Inferior parietal cortex (tissue), 1 donor: ENCODE data around the gene PARD3.
"Not testable (repeated sequence)": the region's sequence is repeated elsewhere in the genome, so short reads cannot be mapped to it uniquely, and the experiment has no call there.

Experiments
- DNase-seq: peaks from one replicate; pipeline ENCODE4 v3.0.0-alpha.2; 2016; ENCODE audit errors: extremely low spot score

The PARD3 gene

DNA sequence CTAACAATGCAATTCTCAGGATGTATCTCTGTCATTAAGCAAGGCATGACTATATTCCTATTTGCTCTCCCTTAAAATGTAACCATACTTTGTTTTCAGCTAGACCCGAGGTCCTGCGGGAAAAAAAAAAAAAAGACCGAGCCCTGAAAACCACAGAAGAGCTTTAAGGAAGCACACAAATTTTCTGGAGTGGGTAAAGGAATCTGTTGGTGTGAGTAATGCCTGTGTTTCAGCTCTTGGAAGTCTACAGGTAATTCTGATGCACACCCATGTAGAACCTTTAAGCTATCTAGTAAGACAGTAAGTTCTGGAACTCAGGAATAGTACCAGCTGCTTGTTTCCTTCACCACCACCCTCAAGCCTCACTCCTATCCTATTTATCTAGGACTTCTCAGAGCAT, 351.1 kb downstream of the PARD3 start:
- no peak for DNase-seq

- no peak for DNase-seq
These were observed 352.1 kb downstream of the PARD3 start for GRCh38 chr10:34462993-34463392.

DNA sequence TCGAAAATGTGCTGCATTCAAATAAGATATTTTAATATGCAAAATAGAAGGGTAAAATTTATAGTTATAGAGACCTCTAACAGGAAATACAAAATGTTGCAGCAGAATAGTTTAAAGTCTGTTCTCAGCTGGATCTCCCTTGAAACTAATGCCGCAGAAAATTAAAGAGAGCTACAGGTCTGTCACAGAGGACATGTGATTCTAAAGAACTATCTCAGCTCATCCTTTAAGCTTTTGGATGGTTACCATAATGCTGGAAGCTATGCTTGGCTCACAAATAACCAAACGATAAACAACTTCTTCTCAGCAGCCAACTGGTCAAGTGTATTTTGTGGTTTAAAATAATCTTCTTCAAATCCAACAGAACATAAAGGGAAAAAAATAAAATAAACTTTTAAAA, 353.0 kb downstream of the PARD3 start:
- DNase-seq, result no peak

GRCh38 chr10:34454590-34455261, 360.4 kb downstream of the PARD3 start:
- no peak for DNase-seq

- DNase-seq, result no peak
These were observed 365.3 kb downstream of the PARD3 start for GRCh38 chr10:34449836-34450235.

GRCh38 chr10:34446049-34446448, 369.0 kb downstream of the PARD3 start:
- DNase-seq, result no peak

- no peak for DNase-seq
These were observed 370.6 kb downstream of the PARD3 start for GRCh38 chr10:34444223-34445183.

DNA sequence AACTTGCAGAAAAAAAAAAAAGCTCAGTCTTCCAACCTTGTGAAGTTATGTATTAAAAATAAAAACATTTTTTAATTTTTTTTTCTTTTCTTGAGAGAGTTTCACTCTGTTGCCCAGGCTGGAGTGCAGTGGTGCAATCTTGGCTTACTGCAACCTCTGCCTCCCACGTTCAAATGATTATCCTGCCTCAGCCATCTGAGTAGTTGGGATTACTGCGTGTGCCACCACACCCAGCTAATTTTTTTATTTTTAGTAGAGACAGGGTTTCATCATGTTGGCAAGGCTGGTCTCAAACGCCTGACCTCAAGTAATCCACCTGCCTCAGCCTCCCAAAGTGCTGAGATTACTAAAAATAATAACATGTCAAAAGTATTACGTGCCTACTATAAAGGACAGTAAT, 375.7 kb downstream of the PARD3 start:
- DNase-seq, result not testable (repeated sequence)

GRCh38 chr10:34438741-34439140, 376.4 kb downstream of the PARD3 start:
- no peak for DNase-seq

- no peak for DNase-seq
These were observed 377.2 kb downstream of the PARD3 start for GRCh38 chr10:34437906-34438305.

GRCh38 chr10:34434119-34434594, 380.9 kb downstream of the PARD3 start:
- no peak for DNase-seq

DNA sequence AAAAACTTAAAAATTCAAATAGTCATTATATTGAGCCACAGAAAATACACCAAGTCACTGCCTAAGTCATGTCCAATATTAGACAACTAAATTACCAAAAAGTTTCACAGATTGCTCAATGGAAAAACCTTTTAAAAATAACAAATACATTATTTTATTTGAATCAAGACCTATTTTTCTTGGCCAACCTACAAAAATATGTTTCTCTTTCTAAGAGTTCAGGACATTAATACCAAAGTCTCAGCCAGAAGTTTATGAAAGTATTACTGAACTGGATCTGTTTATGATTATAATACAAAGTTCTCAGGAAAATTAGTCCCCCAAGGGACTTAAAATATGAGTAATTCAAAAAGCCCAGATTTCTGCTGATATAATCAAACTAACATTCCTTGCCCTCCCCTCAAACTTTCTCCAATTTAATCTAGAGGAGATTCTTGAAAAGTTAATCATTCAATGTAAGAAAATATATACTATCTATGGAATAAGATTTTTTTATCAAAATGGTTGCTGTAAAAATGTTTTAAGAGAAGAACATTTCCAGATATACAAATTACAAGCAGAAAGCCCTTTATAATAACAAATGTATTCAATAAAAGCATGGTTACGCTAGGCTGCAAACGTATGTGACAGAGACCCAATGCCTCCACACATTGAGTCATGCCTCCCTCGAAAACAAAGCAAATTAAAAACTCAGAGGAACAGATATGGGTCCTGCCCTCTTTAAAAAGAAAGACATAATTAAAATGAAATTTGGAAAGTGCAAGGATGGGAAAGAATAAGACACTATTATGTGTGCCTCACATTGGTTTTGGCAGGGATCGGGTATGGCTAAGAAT, 381.6 kb downstream of the PARD3 start:
- no peak for DNase-seq

- DNase-seq, result no peak
These were observed 382.5 kb downstream of the PARD3 start for GRCh38 chr10:34432589-34432988.

DNA sequence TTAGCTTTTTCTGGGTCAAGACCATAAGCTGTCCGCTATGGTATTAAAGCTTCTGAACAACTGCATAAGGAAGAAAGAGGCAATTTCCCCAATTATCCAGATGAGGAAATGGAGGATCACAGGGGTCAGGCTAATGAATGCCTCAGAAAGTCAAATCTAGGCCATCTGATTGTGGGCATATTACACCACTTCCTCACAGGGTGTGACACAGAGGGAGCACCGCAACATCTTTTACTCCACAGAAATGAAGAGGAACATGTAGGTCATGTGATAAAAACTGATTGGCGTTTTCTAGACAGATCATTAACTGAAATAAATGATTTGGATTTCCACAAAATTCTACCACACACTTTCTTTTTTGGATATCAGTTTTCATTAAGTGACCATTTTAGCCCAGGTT, 384.4 kb downstream of the PARD3 start:
- DNase-seq, result no peak

- DNase-seq, result no peak
These were observed 386.6 kb downstream of the PARD3 start for GRCh38 chr10:34428501-34428900.

- DNase-seq, result no peak
These were observed 387.2 kb downstream of the PARD3 start for GRCh38 chr10:34427911-34428216.

DNA sequence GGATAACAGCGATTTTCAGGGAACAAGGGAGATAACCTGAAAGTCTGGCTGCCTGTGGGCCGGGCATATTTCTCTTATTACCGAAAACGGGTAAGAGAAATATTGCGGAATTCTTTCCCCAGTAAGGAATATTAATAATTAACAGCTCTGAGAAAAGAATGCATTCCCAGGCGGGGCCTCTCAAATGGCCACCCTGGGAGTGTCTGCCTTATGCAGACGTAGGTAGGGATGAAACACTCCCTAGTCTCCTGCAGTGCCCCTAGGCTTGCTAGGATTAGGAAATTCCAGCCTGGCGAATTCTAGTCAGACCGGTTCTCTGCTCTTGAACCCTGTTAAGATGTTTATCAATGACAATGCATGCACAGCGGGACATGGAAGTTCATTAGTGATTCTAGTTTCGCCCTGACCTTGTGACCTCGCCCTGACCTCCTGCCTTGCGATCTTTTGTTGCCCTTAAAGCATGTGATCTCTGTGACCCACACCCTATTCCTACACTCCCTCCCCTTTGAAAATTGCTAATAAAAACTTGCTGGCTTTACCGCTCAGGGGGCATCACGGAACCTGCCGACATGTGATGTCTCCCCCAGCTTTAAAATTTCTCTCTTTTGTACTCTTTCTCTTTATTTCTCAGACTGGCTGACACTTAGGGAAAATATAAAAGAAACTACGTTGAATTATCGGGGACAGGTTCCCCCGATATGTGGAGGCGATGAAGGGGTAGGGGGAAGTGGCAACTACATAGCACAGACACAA, 387.8 kb downstream of the PARD3 start:
- DNase-seq, result not testable (repeated sequence)

DNA sequence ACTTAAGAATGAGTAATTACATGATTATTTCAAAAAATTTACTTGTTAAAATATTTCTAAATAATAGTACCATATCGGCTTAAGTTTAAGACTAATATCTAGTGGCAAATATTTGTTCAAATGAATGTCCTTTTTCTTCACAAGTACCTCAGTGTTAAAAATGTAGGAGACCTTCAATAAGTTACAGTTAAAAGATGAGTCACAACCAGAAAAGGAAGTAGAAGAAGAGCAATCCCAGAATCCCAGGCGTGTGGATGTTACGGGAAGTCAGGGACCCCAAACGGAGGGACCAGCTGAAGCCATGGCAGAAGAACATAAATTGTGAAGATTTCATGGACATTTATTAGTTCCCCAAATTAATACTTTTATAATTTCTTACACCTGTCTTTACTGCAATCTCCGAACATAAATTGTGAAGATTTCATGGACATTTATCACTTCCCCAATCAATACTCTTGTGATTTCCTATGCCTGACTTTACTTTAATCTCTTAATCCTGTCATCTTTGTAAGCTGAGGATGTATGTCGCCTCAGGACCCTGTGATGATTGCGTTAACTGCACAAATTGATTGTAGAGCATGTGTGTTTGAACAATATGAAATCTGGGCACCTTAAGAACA, 388.4 kb downstream of the PARD3 start:
- not testable (repeated sequence) for DNase-seq

DNA sequence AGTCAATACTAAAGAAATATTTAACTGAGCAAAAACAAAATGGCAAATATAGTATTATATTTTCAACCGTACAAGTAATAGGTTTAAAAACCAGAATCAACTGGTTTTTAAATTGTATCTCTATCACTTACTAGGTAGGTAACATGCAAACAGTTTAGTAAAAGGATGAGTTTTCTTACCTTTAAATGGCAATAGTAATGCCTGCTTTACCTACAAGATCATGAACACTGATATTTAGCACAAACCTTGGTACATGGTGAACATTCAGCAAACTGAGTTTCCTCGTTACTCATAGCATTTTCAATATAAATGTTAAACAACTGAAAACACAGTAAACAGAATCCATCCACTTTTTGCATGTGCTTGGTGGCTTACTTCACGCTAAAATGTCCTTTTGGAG, 389.1 kb downstream of the PARD3 start:
- no peak for DNase-seq

GRCh38 chr10:34423673-34424625, 391.1 kb downstream of the PARD3 start:
- no peak for DNase-seq
